WTC11 (cell line): ENCODE data around the gene SULT6B1. TPM values are rescaled to one million over a fixed set of nuclear protein-coding genes. Genes with fewer than 3 reads are reported as not detected.
"Not testable (repeated sequence)": the region's sequence is repeated elsewhere in the genome, so short reads cannot be mapped to it uniquely, and the experiment has no call there.

Experiments
- ATAC-seq: fragments of 200-7000 bp; cut with Tn5 transposase; 2 replicates; pipeline ENCODE4 v1.10.0; 2021; ENCODE audit warnings: mild to moderate bottlenecking, moderate library complexity
- CTCF ChIA-PET: fragments of 300-600 bp; sonication (Branson Sonifier 250); formaldehyde crosslinking; loops from one replicate; lab custom pipeline; 2021; ENCODE audit warnings: antibody characterized with exemption; lab: Charles Lee
- POLR2A ChIA-PET: fragments of 350-600 bp; sonication (Branson Sonifier 250); formaldehyde crosslinking; loops from one replicate; lab custom pipeline; 2021; ENCODE audit warnings: antibody characterized with exemption; lab: Charles Lee
- DNase-seq: peaks from one replicate; pipeline ENCODE4 v3.0.0; 2021; ENCODE audit warnings: low spot score
- H3K27ac Mint-ChIP-seq: 2 replicates; pipeline ENCODE4 v1.8.0; 2021; ENCODE audit warnings: mixed read lengths
- H3K27me3 Mint-ChIP-seq: 2 replicates; pipeline ENCODE4 v1.8.0; 2021; ENCODE audit warnings: low read depth, mild to moderate bottlenecking, moderate library complexity, mixed read lengths
- H3K36me3 Mint-ChIP-seq: 2 replicates; pipeline ENCODE4 v1.8.0; 2021; ENCODE audit warnings: mixed read lengths
- H3K4me1 Mint-ChIP-seq: 2 replicates; pipeline ENCODE4 v1.8.0; 2022; ENCODE audit warnings: mixed read lengths
- H3K4me3 Mint-ChIP-seq: 2 replicates; pipeline ENCODE4 v1.8.0; 2021; ENCODE audit warnings: mild to moderate bottlenecking, moderate library complexity, mixed read lengths
- H3K9me3 Mint-ChIP-seq: 2 replicates; pipeline ENCODE4 v1.8.0; 2021; ENCODE audit warnings: mixed read lengths
- CBFB ChIP-seq: sonication (generic); formaldehyde crosslinking; IDR thresholded peaks from 2 replicates; pipeline ENCODE4 v1.8.1; 2022; ENCODE audit warnings: mild to moderate bottlenecking, low read depth, missing genetic modification reagents
- ESRRA ChIP-seq: sonication (generic); formaldehyde crosslinking; IDR thresholded peaks from 2 replicates; pipeline ENCODE4 v1.8.1; 2022; ENCODE audit warnings: mild to moderate bottlenecking, missing genetic modification reagents, borderline replicate concordance
- FOXP1 ChIP-seq: sonication (generic); formaldehyde crosslinking; IDR thresholded peaks from 2 replicates; pipeline ENCODE4 v1.8.0; 2022; ENCODE audit warnings: missing genetic modification reagents, mild to moderate bottlenecking, moderate library complexity, borderline replicate concordance
- HMGA2 ChIP-seq: fragments of 250-450 bp; sonication (Bioruptor Pico); IDR thresholded peaks from 2 replicates; pipeline ENCODE4 v1.4.0; 2021; ENCODE audit warnings: mild to moderate bottlenecking, moderate library complexity
- IRF2 ChIP-seq: sonication (generic); formaldehyde crosslinking; IDR thresholded peaks from 2 replicates; pipeline ENCODE4 v1.8.0; 2022; ENCODE audit warnings: low read depth, missing genetic modification reagents, borderline replicate concordance
- NFE2L1 ChIP-seq: sonication (generic); formaldehyde crosslinking; IDR thresholded peaks from 2 replicates; pipeline ENCODE4 v1.8.1; 2023; ENCODE audit warnings: missing genetic modification reagents
- NR1H2 ChIP-seq: sonication (generic); formaldehyde crosslinking; IDR thresholded peaks from 2 replicates; pipeline ENCODE4 v1.9.0; 2021; ENCODE audit warnings: mild to moderate bottlenecking, moderate library complexity, missing genetic modification reagents
- SMAD4 ChIP-seq: sonication (generic); formaldehyde crosslinking; IDR thresholded peaks from 2 replicates; pipeline ENCODE4 v1.8.0; 2022; ENCODE audit warnings: mild to moderate bottlenecking, missing genetic modification reagents
- ZNF232 ChIP-seq: sonication (generic); formaldehyde crosslinking; IDR thresholded peaks from 2 replicates; pipeline ENCODE4 v1.8.0; 2022; ENCODE audit warnings: mild to moderate bottlenecking, missing genetic modification reagents
- ZNF317 ChIP-seq: sonication (generic); formaldehyde crosslinking; IDR thresholded peaks from 2 replicates; pipeline ENCODE4 v1.8.1; 2023; ENCODE audit warnings: low read depth, mild to moderate bottlenecking, moderate library complexity, missing genetic modification reagents, borderline replicate concordance
- total RNA-seq: library from RNA; stranded (reverse); gene quantifications from 3 replicates; pipeline ENCODE4 v1.2.3, GENCODE V29; 2021
- TF ChIP-seq, protein P1 (sequence below): fragments of 250-450 bp; sonication (Bioruptor Pico); IDR thresholded peaks from 2 replicates; pipeline ENCODE4 v1.9.0; 2021; ENCODE audit warnings: mild to moderate bottlenecking
- TF ChIP-seq, protein P2 (sequence below): sonication (generic); formaldehyde crosslinking; IDR thresholded peaks from 2 replicates; pipeline ENCODE4 v1.8.1; 2022; ENCODE audit warnings: mild to moderate bottlenecking, moderate library complexity, missing genetic modification reagents

The SULT6B1 gene
- total RNA-seq, 1 experiment from 2014 or later: not detected

DNA sequence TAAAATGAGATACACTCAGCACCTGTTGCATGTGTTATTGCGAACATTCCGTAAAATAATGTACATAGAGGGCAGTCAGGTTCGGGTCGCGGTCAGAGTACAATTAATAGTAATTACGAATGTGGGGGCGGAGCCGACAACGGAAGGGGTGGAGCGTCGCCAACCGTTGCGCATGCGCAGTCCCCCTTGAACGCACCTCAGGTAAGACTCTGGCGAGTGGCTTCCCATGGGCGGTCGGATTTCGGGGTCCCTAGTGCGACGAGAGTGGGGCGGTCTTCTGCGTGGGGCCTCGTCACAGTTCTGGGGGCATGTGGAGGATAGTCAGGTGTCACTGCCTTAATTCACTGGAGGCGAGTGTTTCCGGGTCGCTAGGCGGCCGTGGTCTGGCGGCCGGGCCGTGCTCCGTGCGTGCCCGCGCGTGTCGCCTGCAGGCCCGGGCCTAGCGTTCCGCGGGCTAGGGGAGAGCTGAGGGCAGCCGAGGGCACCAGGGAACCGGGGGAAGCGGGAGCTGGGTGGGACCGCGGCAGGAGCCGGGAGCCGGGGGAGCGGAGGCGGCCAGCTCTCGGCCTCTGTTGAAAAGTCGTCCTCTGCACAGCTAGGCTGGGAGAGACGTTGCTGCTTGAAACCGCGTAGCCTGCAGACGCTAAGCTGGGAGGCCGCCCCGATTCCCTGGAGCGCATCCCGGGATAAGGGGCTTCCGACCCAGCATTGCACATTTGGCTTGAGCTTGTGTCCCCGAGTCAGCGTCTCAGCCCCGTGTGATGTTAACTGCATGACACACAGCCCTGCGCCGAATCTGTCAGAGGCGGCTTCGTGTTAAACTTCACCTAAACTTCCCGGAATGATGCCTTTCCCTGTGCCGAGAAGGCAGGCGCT, 8.1 kb upstream of the SULT6B1 start, which contains the start of gene CEBPZOS (continued):
- TF ChIP-seq, protein P1, sequence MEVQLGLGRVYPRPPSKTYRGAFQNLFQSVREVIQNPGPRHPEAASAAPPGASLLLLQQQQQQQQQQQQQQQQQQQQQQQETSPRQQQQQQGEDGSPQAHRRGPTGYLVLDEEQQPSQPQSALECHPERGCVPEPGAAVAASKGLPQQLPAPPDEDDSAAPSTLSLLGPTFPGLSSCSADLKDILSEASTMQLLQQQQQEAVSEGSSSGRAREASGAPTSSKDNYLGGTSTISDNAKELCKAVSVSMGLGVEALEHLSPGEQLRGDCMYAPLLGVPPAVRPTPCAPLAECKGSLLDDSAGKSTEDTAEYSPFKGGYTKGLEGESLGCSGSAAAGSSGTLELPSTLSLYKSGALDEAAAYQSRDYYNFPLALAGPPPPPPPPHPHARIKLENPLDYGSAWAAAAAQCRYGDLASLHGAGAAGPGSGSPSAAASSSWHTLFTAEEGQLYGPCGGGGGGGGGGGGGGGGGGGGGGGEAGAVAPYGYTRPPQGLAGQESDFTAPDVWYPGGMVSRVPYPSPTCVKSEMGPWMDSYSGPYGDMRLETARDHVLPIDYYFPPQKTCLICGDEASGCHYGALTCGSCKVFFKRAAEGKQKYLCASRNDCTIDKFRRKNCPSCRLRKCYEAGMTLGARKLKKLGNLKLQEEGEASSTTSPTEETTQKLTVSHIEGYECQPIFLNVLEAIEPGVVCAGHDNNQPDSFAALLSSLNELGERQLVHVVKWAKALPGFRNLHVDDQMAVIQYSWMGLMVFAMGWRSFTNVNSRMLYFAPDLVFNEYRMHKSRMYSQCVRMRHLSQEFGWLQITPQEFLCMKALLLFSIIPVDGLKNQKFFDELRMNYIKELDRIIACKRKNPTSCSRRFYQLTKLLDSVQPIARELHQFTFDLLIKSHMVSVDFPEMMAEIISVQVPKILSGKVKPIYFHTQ (CRISPR knock-in tag): no peak
- TF ChIP-seq NR1H2 (CRISPR knock-in tag) (no peak), ZNF317 (CRISPR knock-in tag) (no peak)

DNA sequence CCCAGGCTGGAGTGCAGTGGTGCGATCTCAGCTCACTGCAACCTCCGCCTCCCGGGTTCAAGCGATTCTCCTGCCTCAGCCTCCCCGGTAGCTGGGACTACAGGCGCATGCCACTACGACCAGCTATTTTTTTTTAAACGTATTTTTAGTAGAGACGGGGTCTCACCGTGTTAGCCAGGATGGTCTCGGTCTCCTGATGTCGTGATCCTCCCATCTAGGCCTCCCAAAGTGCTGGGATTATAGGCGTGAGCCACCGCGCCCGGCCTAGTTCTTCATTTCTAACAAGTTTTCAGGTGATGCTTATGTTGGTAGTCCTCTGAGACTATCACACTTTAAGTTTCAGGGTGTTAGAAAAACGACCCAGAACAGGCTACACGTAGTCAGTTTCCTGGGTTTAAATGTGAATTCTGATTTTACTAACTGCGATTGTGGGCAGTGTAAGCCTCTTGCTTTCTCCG, 7.4 kb upstream of the SULT6B1 start:
- H3K9me3 Mint-ChIP-seq, CTCF ChIA-PET, DNase-seq, H3K27me3 Mint-ChIP-seq, POLR2A ChIA-PET, ATAC-seq: not testable (repeated sequence)
- Mint-ChIP-seq H3K4me3 (peak overlapping the region; percentile 95), H3K27ac (peak overlapping the region; percentile 96), H3K4me1 (peaks cover 60% of the 10 kb centered on the region), H3K36me3 (peaks cover 28% of the 10 kb centered on the region)

DNA sequence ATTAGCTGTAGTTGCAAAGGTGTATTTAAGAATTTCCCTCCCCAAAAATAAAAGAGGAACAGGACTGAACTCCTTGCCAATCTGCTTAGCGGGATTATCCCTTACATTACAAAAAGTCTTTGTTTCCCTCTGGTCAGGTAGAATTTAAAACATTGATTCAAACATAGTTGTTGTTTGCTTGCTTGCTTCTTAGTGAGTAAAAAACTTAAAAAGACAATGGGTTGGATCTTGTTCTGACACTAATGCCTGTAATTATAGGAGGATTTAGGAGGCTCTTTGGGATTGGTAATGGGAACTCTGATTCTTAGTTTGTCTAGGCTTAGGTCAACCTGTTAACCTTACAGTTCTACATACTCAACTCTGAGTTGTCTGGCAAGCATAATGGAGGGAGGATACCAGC, 4.1 kb upstream of the SULT6B1 start:
- DNase-seq (no peak), ATAC-seq (no peak)
- H3K4me3 Mint-ChIP-seq: no peak overlapping the region
- peak overlapping the region; percentile 95 for H3K27ac Mint-ChIP-seq
- POLR2A ChIA-PET: no interaction called here
- H3K36me3 Mint-ChIP-seq: peaks cover 10% of the 10 kb centered on the region
- no peaks in the 10 kb centered on the region for H3K9me3 Mint-ChIP-seq
- CTCF ChIA-PET: interaction anchor here (1.0 kb wide), 1 partner anchor 1985 kb away, joined by 3 read pairs; no protein-coding TSS in a partner anchor
- H3K4me1 Mint-ChIP-seq: peaks cover 59% of the 10 kb centered on the region
- H3K27me3 Mint-ChIP-seq: peaks cover 2% of the 10 kb centered on the region; the same call in 1 of the 2 replicates
- TF ChIP-seq IRF2 (CRISPR knock-in tag): no peak
- TF ChIP-seq CBFB (CRISPR knock-in tag): no peak
- no peak for TF ChIP-seq ESRRA (CRISPR knock-in tag)
- no peak for TF ChIP-seq NR1H2 (CRISPR knock-in tag)
- TF ChIP-seq, protein P2, sequence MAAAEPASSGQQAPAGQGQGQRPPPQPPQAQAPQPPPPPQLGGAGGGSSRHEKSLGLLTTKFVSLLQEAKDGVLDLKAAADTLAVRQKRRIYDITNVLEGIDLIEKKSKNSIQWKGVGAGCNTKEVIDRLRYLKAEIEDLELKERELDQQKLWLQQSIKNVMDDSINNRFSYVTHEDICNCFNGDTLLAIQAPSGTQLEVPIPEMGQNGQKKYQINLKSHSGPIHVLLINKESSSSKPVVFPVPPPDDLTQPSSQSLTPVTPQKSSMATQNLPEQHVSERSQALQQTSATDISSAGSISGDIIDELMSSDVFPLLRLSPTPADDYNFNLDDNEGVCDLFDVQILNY: no peak
- no peak for TF ChIP-seq FOXP1 (CRISPR knock-in tag)
- TF ChIP-seq NFE2L1 (CRISPR knock-in tag): no peak
- TF ChIP-seq HMGA2 (CRISPR knock-in tag): no peak
- TF ChIP-seq, protein P1 (CRISPR knock-in tag): no peak
- no peak for TF ChIP-seq SMAD4 (CRISPR knock-in tag)

DNA sequence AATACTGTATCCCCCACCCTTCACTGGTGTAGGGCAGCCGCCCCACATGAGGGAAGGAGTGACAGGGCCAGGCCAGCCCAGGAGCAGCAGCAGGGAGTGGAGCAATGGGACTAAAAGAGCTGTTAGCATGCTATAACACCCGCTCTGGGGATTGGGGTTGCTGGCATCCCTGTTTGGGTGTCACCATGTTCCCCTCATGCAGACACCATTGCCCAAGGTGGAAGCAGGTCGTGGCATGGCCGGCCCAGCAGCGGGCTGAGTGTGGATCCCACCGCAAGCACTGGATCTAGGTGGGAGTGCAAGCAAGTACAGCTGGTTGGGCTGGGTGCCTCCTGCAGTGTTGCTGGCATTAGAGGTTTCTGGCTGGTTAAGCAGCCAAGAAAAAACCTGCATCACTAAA, 3.3 kb upstream of the SULT6B1 start:
- TF ChIP-seq ZNF232 (CRISPR knock-in tag) (0 out of 2 replicates have a peak, but pooled peaks have one; percentile 37), ESRRA (CRISPR knock-in tag) (no peak)
- peak overlapping the region; percentile 90; the same call in 1 of the 2 replicates for H3K27ac Mint-ChIP-seq
- CTCF ChIA-PET: interaction anchor here (0.7 to 1.2 kb wide), 7 partner anchors 10 to 1985 kb away, joined by 3 to 5 read pairs (median 3); partner anchors contain the start of gene EIF2AK2
- H3K4me3 Mint-ChIP-seq: no peak overlapping the region
- H3K9me3 Mint-ChIP-seq: no peaks in the 10 kb centered on the region
- peaks cover 4% of the 10 kb centered on the region for H3K36me3 Mint-ChIP-seq
- DNase-seq (no peak), ATAC-seq (peak; percentile 8; the same call in 1 of the 2 replicates)
- peaks cover 2% of the 10 kb centered on the region; the same call in 1 of the 2 replicates for H3K27me3 Mint-ChIP-seq
- POLR2A ChIA-PET: no interaction called here
- H3K4me1 Mint-ChIP-seq: peaks cover 54% of the 10 kb centered on the region
